Adrenal gland (tissue), 12 donors: Measurements from ENCODE around the gene RPS6KA1. TPM values are rescaled to one million over a fixed set of nuclear protein-coding genes. Genes with fewer than 3 reads are reported as not detected.

Experiments used
- DNase-seq, 7 donors: peaks; one replicate each; pipeline ENCODE4 v3.0.0-alpha.2; 2019 to 2020
- H3K27ac ChIP-seq, 5 donors: fragments of 200-600 bp; sonication (generic) in 4 of 5; 1 replicate in 3 of 5; 2 replicates in 2 of 5; pipeline versions ENCODE4 v1.5.1 to v1.8.0; 2016 to 2020; ENCODE audit warnings: mild to moderate bottlenecking in 1 of 5
- H3K27me3 ChIP-seq: fragments of 200-600 bp; 2 replicates; pipeline ENCODE4 v1.8.0; 2021
- H3K36me3 ChIP-seq, 2 donors: fragments of 200-600 bp; replicated peaks in 1 of 2; 1 replicate in 1 of 2; 2 replicates in 1 of 2; pipeline versions ENCODE4 v1.5.1 to v1.8.0; 2018 to 2022
- H3K4me1 ChIP-seq, 2 donors: fragments of 200-600 bp; replicated peaks in 1 of 2; 1 replicate in 1 of 2; 2 replicates in 1 of 2; pipeline versions ENCODE4 v1.5.1 to v1.8.0; 2018 to 2021
- H3K4me3 ChIP-seq, 4 donors: fragments of 200-600 bp; sonication (generic) in 3 of 4; one replicate each; pipeline ENCODE4 v1.5.1; 2016 to 2018
- H3K9me3 ChIP-seq, 3 donors: fragments of 200-600 bp; sonication (generic) in 1 of 3; replicated peaks in 1 of 3; 1 replicate in 2 of 3; 2 replicates in 1 of 3; pipeline versions ENCODE4 v1.5.1 to v1.8.0; 2016 to 2021
- CTCF ChIP-seq, 6 experiments: fragments of 450-650 bp in 4 of 6; fragments of 200-600 bp in 2 of 6; sonication (generic) in 1 of 6; IDR thresholded peaks; 1 replicate in 5 of 6; 2 replicates in 1 of 6; pipeline versions ENCODE4 v1.5.1 to v1.8.0; 2016 to 2021; ENCODE audit warnings: antibody characterized with exemption in 6 of 6, mild to moderate bottlenecking in 2 of 6, moderate library complexity in 1 of 6
- POLR2A ChIP-seq, 2 donors: fragments of 450-650 bp; IDR thresholded peaks; one replicate each; pipeline ENCODE4 v1.6.1; 2017; ENCODE audit warnings: antibody characterized with exemption in 2 of 2, mild to moderate bottlenecking in 2 of 2, moderate library complexity in 1 of 2
- WGBS, 4 donors: extraction: QIAGEN DNeasy Blood & Tissue Kit in 2 of 4; methylation state at CpG; one replicate each; pipeline versions ENCODE4 v1.1.5 to v1.1.7; 2013 to 2017; 5-methylcytosine and 5-hydroxymethylcytosine counted together
- intact Hi-C, 2 donors: fragments of 100-400 bp; cut with DNase I; formaldehyde crosslinking; loops; one replicate each; pipeline versions ENCODE4 v1.14.1 to v1.15.0; 2022 to 2023
- polyA plus RNA-seq, 3 donors: library from polyadenylated mRNA; stranded (reverse); fragments of 200-250 nt in 2 of 3; fragments of 350-450 nt in 1 of 3; fragmentation: Illumina TruSeq in 1 of 3; extraction: RNeasy Lipid Tissue Mini Kit (QIAGEN cat#74804) in 1 of 3; gene quantifications; one replicate each; pipeline ENCODE4 v1.2.3, GENCODE V29; 2013 to 2014
- total RNA-seq, 9 donors: library from RNA; depleted of rRNA in 4 of 9; stranded (reverse); fragments of >200 nt in 4 of 9; fragments of 120-200 nt in 1 of 9; fragmentation: NEBNext Ultra II Directional in 1 of 9; extraction: Animal tissue kit (Norgen Biotek cat#: 25700) in 1 of 9; gene quantifications; one replicate each; pipeline versions ENCODE4 v1.1.0 to v1.2.4, GENCODE V29; 2013 to 2023
- donor health status: healthy with polysubstance abuse.
- donor health status: Bipolar disorder and iron deficiency.
- donor health status: DM: yes; HTN: yes; CAD: no.
- donor health status: DM: no; HTN: no; CAD: no.
- donor health status: DM: no; HTN: no; CAD: no.
- donor health status: DM: yes; HTN: yes; CAD: no.

The RPS6KA1 gene
- total and polyA plus RNA-seq, 12 donors, result 17.1 to 51.5 (median 40.1) TPM

- Histone ChIP-seq H3K9me3 (no peaks in the 10 kb centered on the region), H3K27ac (no peak overlapping the region), H3K4me3 (no peak overlapping the region), H3K4me1 (peaks cover 9 to 32% of the 10 kb centered on the region in 2 donors), H3K27me3 (no peaks in the 10 kb centered on the region), H3K36me3 (no peaks in the 10 kb centered on the region)
- WGBS, 4 donors, result 44 to 67% (median 66%) methylated on average over 1 of the region's 1 CpG
- intact Hi-C loops, result no loop called here
- DNase-seq, result no peak
- TF ChIP-seq POLR2A (IDR thresholded peaks at IDR 0.05) (no peak), CTCF (IDR thresholded peaks at IDR 0.05) (no peak)
Measured at GRCh38 chr1:26535201-26535600, 5.6 kb downstream of the RPS6KA1 start.

GRCh38 chr1:26536081-26536480, 6.5 kb downstream of the RPS6KA1 start:
- 72 to 86% (median 82%) methylated on average over 5 of the region's 5 CpGs for WGBS, 4 donors

GRCh38 chr1:26536521-26536920, 7.0 kb downstream of the RPS6KA1 start:
- H3K4me1 ChIP-seq, result peaks cover 0 to 26% of the 10 kb centered on the region in 2 donors
- 86 to 98% (median 91%) methylated on average over 2 of the region's 2 CpGs for WGBS, 4 donors
- intact Hi-C loops, result no loop called here
- TF ChIP-seq CTCF (IDR thresholded peaks at IDR 0.05) (no peak), POLR2A (IDR thresholded peaks at IDR 0.05) (no peak)
- H3K27me3 ChIP-seq, result no peaks in the 10 kb centered on the region
- H3K27ac ChIP-seq, result peak overlapping the region in 1 of 5 donors; percentile 46
- H3K4me3 ChIP-seq, result no peak overlapping the region
- H3K9me3 ChIP-seq, result no peaks in the 10 kb centered on the region
- no peaks in the 10 kb centered on the region for H3K36me3 ChIP-seq
- DNase-seq, result no peak

More at GRCh38 chr1:26536081-26536480, 6.5 kb downstream of the RPS6KA1 start:
- DNase-seq, result no peak
- no peaks in the 10 kb centered on the region for H3K9me3 ChIP-seq
- no peaks in the 10 kb centered on the region for H3K36me3 ChIP-seq
- no peaks in the 10 kb centered on the region for H3K27me3 ChIP-seq
- TF ChIP-seq POLR2A (IDR thresholded peaks at IDR 0.05), result no peak
- H3K27ac ChIP-seq, result peak overlapping the region in 1 of 5 donors; percentile 46
- intact Hi-C loops, result no loop called here
- H3K4me1 ChIP-seq, result peaks cover under 1 to 26% of the 10 kb centered on the region in 2 donors
- no peak overlapping the region for H3K4me3 ChIP-seq

GRCh38 chr1:26537951-26538352, 8.4 kb downstream of the RPS6KA1 start:
- H3K27me3 ChIP-seq, result no peaks in the 10 kb centered on the region
- peak overlapping the region in 1 of 5 donors; percentile 46 for H3K27ac ChIP-seq
- WGBS, 4 donors, result 35 to 69% (median 51%) methylated on average over 2 of the region's 2 CpGs
- TF ChIP-seq CTCF (IDR thresholded peaks at IDR 0.05) (peak in 2 of 6 experiments; percentile 20 to 32), POLR2A (IDR thresholded peaks at IDR 0.05) (no peak)
- peaks cover 9 to 41% of the 10 kb centered on the region in 2 donors for H3K4me1 ChIP-seq
- H3K9me3 ChIP-seq, result no peaks in the 10 kb centered on the region
- intact Hi-C loops, result no loop called here
- H3K4me3 ChIP-seq, result no peak overlapping the region
- DNase-seq, result peak in 3 of 7 donors; percentile 41 to 65 (median 44)
- H3K36me3 ChIP-seq, result no peaks in the 10 kb centered on the region
